Sigmoid colon (tissue), 4 donors: ENCODE data around the gene WBP1L.

ENCODE experiments used
- POLR2A ChIP-seq, 2 donors: fragments of 450-650 bp; IDR thresholded peaks; one replicate each; pipeline ENCODE4 v1.6.1; 2016; ENCODE audit warnings: antibody characterized with exemption in 2 of 2, mild to moderate bottlenecking in 2 of 2, moderate library complexity in 2 of 2
- POLR2AphosphoS5 ChIP-seq, 4 donors: sonication (generic); formaldehyde crosslinking; IDR thresholded peaks; one replicate each; pipeline ENCODE4 v1.6.1; 2017; ENCODE audit warnings: antibody characterized with exemption in 4 of 4
- TF ChIP-seq, protein P1 (sequence below), 4 experiments: fragments of 450-650 bp in 3 of 4; fragments of 200-600 bp in 1 of 4; IDR thresholded peaks; one replicate each; pipeline ENCODE4 v1.5.1; 2016 to 2019; ENCODE audit warnings: antibody characterized with exemption in 4 of 4, mild to moderate bottlenecking in 3 of 4, moderate library complexity in 2 of 4

DNA sequence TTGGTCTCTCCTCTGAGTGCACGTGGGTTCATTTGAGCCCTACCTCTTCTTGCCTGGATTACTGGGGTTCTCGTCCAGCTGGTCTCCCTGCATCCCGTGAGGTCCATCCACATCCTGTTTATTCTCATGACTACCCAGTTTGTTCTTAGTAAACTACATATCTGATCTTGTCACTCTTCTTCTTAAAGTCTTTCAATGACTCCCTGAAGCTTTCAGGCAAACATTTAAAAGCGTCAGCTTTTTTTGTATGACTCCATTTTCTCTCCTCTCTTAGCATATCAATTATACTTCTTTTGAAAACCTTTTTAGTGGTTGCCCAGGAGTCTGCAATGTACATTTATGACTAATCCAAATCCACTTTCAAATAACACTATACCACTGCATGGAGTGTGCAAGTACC, 21.8 kb upstream of the WBP1L start:
- TF ChIP-seq, protein P1, sequence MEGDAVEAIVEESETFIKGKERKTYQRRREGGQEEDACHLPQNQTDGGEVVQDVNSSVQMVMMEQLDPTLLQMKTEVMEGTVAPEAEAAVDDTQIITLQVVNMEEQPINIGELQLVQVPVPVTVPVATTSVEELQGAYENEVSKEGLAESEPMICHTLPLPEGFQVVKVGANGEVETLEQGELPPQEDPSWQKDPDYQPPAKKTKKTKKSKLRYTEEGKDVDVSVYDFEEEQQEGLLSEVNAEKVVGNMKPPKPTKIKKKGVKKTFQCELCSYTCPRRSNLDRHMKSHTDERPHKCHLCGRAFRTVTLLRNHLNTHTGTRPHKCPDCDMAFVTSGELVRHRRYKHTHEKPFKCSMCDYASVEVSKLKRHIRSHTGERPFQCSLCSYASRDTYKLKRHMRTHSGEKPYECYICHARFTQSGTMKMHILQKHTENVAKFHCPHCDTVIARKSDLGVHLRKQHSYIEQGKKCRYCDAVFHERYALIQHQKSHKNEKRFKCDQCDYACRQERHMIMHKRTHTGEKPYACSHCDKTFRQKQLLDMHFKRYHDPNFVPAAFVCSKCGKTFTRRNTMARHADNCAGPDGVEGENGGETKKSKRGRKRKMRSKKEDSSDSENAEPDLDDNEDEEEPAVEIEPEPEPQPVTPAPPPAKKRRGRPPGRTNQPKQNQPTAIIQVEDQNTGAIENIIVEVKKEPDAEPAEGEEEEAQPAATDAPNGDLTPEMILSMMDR (IDR thresholded peaks at IDR 0.05) = no peak
- TF ChIP-seq POLR2A (IDR thresholded peaks at IDR 0.05) (no peak), POLR2AphosphoS5 (IDR thresholded peaks at IDR 0.05) (no peak)
